PC-9 (cell line): ENCODE results near the gene IKBKE. TPM values are rescaled to one million over a fixed set of nuclear protein-coding genes. Genes with fewer than 3 reads are reported as not detected.

Source experiments
- BruUV-seq: library from RNA; stranded (reverse); fragments of 400-500 nt; replicated peaks from 2 replicates; lab custom pipeline; 2021; lab: Mats Ljungman, UMichigan
- CTCF ChIA-PET: fragments of 300-600 bp; sonication (Branson Sonifier 250); formaldehyde crosslinking; loops from one replicate; lab custom pipeline; 2022; ENCODE audit warnings: antibody characterized with exemption; lab: Charles Lee
- POLR2A ChIA-PET: fragments of 300-600 bp; sonication (Branson Sonifier 250); formaldehyde crosslinking; loops from one replicate; lab custom pipeline; 2022; ENCODE audit warnings: antibody characterized with exemption; ENCODE audit not compliant: unreplicated experiment; lab: Charles Lee
- DNase-seq, 2 experiments: peaks; one replicate each; pipeline versions ENCODE4 v3.0.0 to v3.0.0-alpha.2; 2015 to 2022; ENCODE audit warnings: mixed read lengths in 1 of 2
- H2AFZ ChIP-seq: fragments of 200-600 bp; sonication (generic); 2 replicates; pipeline ENCODE4 v1.8.1; 2017; ENCODE audit warnings: antibody characterized with exemption
- H3F3A ChIP-seq: fragments of 200-600 bp; sonication (generic); 2 replicates; pipeline ENCODE4 v1.8.1; 2017; ENCODE audit warnings: antibody characterized with exemption, mild to moderate bottlenecking, low read depth; ENCODE audit not compliant: insufficient read depth
- H3K27ac ChIP-seq: fragments of 200-600 bp; sonication (generic); 2 replicates; pipeline ENCODE4 v1.6.1; 2016; ENCODE audit warnings: mixed run types
- H3K27me3 ChIP-seq: fragments of 200-600 bp; sonication (generic); 2 replicates; pipeline ENCODE4 v1.6.1; 2016; ENCODE audit warnings: low read depth, mixed run types; ENCODE audit not compliant: insufficient read depth
- H3K36me3 ChIP-seq: fragments of 200-600 bp; sonication (generic); 2 replicates; pipeline ENCODE4 v1.6.1; 2016; ENCODE audit warnings: low read depth, mixed run types
- H3K4me1 ChIP-seq: fragments of 200-600 bp; sonication (generic); replicated peaks from 2 replicates; pipeline ENCODE4 v1.6.1; 2016; ENCODE audit warnings: mixed run types; ENCODE audit not compliant: insufficient read depth
- H3K4me2 ChIP-seq: fragments of 200-600 bp; sonication (generic); 2 replicates; pipeline ENCODE4 v1.6.1; 2017; ENCODE audit warnings: mixed run types
- H3K4me3 ChIP-seq: fragments of 200-600 bp; sonication (generic); 2 replicates; pipeline ENCODE4 v1.6.1; 2016; ENCODE audit warnings: mixed run types
- H3K79me2 ChIP-seq: fragments of 200-600 bp; sonication (generic); 2 replicates; pipeline ENCODE4 v1.6.1; 2017; ENCODE audit warnings: low read depth, mixed run types
- H3K9me2 ChIP-seq: fragments of 200-600 bp; sonication (generic); 2 replicates; pipeline ENCODE4 v1.8.1; 2017; ENCODE audit warnings: mild to moderate bottlenecking; ENCODE audit not compliant: insufficient read depth
- H3K9me3 ChIP-seq: fragments of 200-600 bp; sonication (generic); 2 replicates; pipeline ENCODE4 v1.8.1; 2016; ENCODE audit warnings: low read depth; ENCODE audit not compliant: insufficient read depth
- H4K20me1 ChIP-seq: fragments of 200-600 bp; sonication (generic); 2 replicates; pipeline ENCODE4 v1.8.1; 2017; ENCODE audit not compliant: insufficient read depth
- CTCF ChIP-seq: fragments of 200-600 bp; sonication (generic); conservative IDR thresholded peaks from 2 replicates; pipeline ENCODE4 v1.6.1; 2017; ENCODE audit warnings: mixed run types, antibody characterized with exemption, mild to moderate bottlenecking, moderate library complexity
- EZH2 ChIP-seq: fragments of 200-600 bp; sonication (generic); IDR thresholded peaks from 2 replicates; pipeline ENCODE4 v1.8.0; 2017; ENCODE audit warnings: antibody characterized with exemption, low read depth
- intact Hi-C: fragments of 100-400 bp; cut with micrococcal nuclease; formaldehyde crosslinking; loops from one replicate; pipeline ENCODE4 v1.10.0; 2022; ENCODE audit not compliant: unreplicated experiment
- total RNA-seq: library from RNA; stranded (reverse); gene quantifications from 2 replicates; pipeline ENCODE4 v1.2.3, GENCODE V29; 2021

The IKBKE gene
- total RNA-seq, 1 experiment from 2014 or later = 12.5 TPM

GRCh38 chr1:206532368-206532767, 62.1 kb downstream of the IKBKE start:
- H3K9me3 ChIP-seq = no peaks in the 10 kb centered on the region
- H3K4me2 ChIP-seq = no peak overlapping the region
- CTCF ChIA-PET = no interaction called here
- no peaks in the 10 kb centered on the region for H3F3A ChIP-seq
- no TSS peak for BruUV-seq
- no peak overlapping the region for H3K27ac ChIP-seq
- H3K27me3 ChIP-seq = no peaks in the 10 kb centered on the region
- no peaks in the 10 kb centered on the region for H3K36me3 ChIP-seq
- DNase-seq = no peak
- H4K20me1 ChIP-seq = no peaks in the 10 kb centered on the region
- H3K4me3 ChIP-seq = no peak overlapping the region
- no peaks in the 10 kb centered on the region for H3K9me2 ChIP-seq
- H3K79me2 ChIP-seq = no peaks in the 10 kb centered on the region
- no peak for TF ChIP-seq EZH2
- no peak for TF ChIP-seq CTCF
- no peak overlapping the region for H2AFZ ChIP-seq
- POLR2A ChIA-PET = no interaction called here
- intact Hi-C loops = no loop called here
- no peaks in the 10 kb centered on the region for H3K4me1 ChIP-seq

- Histone ChIP-seq H3K4me1 (no peaks in the 10 kb centered on the region), H3K27me3 (no peaks in the 10 kb centered on the region), H3F3A (no peaks in the 10 kb centered on the region), H3K4me3 (no peak overlapping the region), H4K20me1 (no peaks in the 10 kb centered on the region), H3K27ac (no peak overlapping the region), H3K79me2 (no peaks in the 10 kb centered on the region), H3K9me3 (no peaks in the 10 kb centered on the region), H3K9me2 (no peaks in the 10 kb centered on the region), H2AFZ (no peak overlapping the region), H3K36me3 (no peaks in the 10 kb centered on the region), H3K4me2 (no peak overlapping the region)
- TF ChIP-seq CTCF = no peak
- TF ChIP-seq EZH2 = no peak
- POLR2A ChIA-PET = no interaction called here
- intact Hi-C loops = no loop called here
- BruUV-seq = no TSS peak
- DNase-seq = no peak
- CTCF ChIA-PET = no interaction called here
Measured at GRCh38 chr1:206534552-206534951, 64.3 kb downstream of the IKBKE start.

- BruUV-seq = no TSS peak
- intact Hi-C loops = no loop called here
- Histone ChIP-seq H3K4me2 (no peak overlapping the region), H3K27me3 (no peaks in the 10 kb centered on the region), H3K4me3 (no peak overlapping the region), H3F3A (no peaks in the 10 kb centered on the region), H2AFZ (no peak overlapping the region), H3K9me2 (no peaks in the 10 kb centered on the region), H3K9me3 (no peaks in the 10 kb centered on the region), H3K4me1 (no peaks in the 10 kb centered on the region), H3K36me3 (no peaks in the 10 kb centered on the region), H3K79me2 (no peaks in the 10 kb centered on the region), H4K20me1 (no peaks in the 10 kb centered on the region), H3K27ac (no peak overlapping the region)
- ChIA-PET CTCF (interaction anchor here (0.6 to 0.7 kb wide), 2 partner anchors 264 to 786 kb away, joined by 3 read pairs; partner anchors contain the start of gene CD55), POLR2A (interaction anchor here (0.6 kb wide), 2 partner anchors 31 to 35 kb away, joined by 3 to 9 read pairs; no protein-coding TSS in a partner anchor)
- TF ChIP-seq EZH2 (no peak), CTCF (no peak)
- DNase-seq = peak in 1 of 2 experiments; percentile 40
Measured at GRCh38 chr1:206535853-206536188, 65.5 kb downstream of the IKBKE start.
